Raji (cell line): ENCODE results near the gene TEAD1.

Source experiments
- POLR2A ChIP-seq: IDR thresholded peaks from 2 replicates; pipeline ENCODE4 v1.6.1; 2011; ENCODE audit warnings: low read depth, low read length, control low read depth; ENCODE audit not compliant: insufficient read depth

Gene TEAD1

DNA sequence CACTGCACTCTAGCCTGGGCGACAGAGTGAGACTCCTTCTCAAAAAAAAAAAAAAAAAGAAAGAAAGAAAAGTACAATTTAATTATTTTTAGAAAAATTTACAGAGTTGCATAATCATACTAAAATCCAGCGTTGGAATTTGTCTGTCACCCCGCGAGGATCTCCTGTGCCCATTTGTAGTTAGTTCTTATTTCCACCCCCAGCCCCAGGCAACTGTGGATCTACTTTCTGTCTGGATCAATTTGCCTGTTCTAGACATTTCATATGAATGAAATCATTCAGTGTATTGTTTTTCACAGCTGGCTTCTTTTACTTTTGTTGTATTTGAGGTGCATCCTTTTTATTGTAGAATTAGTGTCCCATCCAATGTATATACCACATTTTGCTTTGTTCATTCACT, 232.3 kb downstream of the TEAD1 start:
- no peak for TF ChIP-seq POLR2A

DNA sequence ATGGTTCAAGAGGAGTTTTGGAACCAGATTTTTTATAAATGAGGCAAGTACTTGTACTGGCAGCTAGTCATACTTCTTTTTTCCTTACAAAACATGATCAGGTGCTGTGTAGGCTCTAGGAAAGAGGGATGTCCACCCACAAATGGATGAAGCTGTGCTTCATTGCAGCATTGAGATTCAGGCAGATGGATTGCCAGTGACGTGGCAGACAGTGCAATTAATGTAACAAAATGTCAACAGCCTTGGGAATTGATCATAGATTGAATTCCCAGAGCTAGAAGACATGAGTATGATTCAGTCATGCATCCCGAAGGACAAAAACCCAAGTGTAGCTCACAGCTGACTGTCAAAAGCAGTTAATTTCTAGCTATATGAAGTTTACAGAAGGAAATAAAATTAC, 235.7 kb downstream of the TEAD1 start:
- no peak for TF ChIP-seq POLR2A

- no peak for TF ChIP-seq POLR2A
Observed at GRCh38 chr11:12914400-12914912, 240.2 kb downstream of the TEAD1 start.

- no peak for TF ChIP-seq POLR2A
Observed at GRCh38 chr11:12915093-12915492, 240.9 kb downstream of the TEAD1 start.

- TF ChIP-seq POLR2A, result no peak
Observed at GRCh38 chr11:12917822-12918221, 243.6 kb downstream of the TEAD1 start.

DNA sequence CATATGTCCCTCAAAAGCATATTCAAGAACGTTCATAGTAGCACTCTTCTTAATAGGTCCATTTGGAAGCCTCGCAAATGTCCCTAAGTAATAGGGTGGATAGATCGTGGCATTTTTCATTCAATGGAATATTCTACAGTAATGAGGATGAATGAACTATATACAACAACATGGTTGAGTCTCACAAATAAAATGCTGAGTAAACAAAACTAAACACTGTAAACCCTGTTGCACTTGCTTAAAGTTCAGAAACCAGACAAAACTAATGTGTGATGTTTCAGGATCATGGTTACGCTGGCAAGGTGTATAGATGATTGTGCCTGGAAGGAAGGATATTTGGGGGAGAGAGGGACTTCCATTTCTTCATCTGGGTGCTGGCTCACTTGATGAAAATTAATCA, 244.4 kb downstream of the TEAD1 start:
- TF ChIP-seq POLR2A, result no peak

- no peak for TF ChIP-seq POLR2A
Observed at GRCh38 chr11:12922418-12922817, 248.2 kb downstream of the TEAD1 start.

DNA sequence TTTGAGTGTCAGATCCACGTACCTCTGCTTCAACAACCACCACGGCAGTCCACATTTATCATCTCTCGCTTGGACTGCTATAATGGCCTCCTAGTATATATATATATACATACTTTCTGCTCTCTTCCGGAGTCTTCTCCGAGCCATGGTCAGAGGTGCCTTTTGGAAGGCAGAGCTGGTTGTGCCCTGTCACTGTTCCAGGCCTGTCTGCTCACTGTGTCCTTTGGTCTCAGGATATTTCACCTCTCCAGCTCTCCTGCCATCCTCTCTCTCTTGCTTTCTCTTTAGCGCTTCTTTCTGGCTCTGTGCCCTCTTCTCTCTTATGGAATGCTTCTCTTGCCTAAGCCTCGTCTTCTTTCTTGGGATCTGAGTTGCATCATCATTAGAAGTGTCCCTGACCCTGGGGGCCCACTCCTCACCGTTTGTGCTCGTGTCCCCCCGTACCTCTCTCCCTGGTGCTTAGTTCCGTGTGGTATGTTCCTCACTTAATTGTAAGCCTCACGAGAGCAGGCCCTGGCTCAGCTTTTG, 248.8 kb downstream of the TEAD1 start:
- TF ChIP-seq POLR2A, result no peak

DNA sequence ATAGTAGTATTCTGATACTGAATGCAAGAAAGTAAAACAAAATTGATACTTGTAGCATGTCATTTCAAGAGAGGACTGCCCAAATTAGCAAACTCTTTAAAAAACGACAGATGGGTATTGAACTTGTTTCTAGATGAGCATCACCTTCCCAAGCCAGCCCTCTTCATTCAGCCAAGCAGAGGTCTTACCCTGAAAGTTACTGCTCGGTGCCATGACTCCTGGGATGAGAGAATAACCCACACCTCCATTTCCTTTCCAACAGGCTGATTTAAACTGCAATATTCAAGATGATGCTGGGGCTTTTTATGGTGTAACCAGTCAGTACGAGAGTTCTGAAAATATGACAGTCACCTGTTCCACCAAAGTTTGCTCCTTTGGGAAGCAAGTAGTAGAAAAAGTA, 250.4 kb downstream of the TEAD1 start:
- no peak for TF ChIP-seq POLR2A

DNA sequence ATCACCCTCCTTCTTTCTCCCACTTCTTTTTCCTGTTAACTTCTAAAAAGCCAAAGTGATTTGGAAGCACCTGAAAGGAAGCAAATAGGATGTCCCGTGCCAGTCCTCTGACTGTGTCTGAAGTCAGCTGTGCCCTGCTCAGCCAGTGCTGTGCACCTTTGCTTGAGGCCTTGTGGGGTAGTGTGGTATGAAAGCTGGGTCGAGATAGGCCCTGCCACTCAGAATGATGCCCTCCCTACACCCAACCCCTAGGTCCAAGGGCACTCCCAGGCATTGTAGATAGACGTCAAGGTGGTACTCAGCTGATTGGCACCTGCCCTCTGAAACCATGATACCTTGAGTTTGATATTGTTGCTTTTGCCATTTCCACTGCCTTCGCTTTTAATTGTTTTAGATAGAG, 251.3 kb downstream of the TEAD1 start:
- TF ChIP-seq POLR2A, result no peak

DNA sequence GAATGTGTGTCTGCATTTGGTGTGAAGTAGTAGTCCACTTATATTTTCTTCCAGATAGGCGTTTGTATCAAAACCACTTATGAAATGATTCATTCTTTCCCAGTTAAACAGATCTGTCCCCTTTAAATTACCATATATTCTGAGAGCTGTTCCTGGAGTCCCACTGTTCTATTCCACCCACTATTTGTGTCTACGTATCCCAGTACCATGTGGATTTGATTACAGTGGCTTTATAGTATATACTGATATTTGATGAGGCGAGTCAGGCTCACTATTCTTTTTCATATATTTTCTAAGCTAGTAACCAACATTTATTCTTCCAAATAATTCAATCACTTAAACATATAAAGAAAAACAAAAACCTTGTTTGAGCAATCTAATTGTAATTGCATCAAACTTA, 253.0 kb downstream of the TEAD1 start:
- no peak for TF ChIP-seq POLR2A

DNA sequence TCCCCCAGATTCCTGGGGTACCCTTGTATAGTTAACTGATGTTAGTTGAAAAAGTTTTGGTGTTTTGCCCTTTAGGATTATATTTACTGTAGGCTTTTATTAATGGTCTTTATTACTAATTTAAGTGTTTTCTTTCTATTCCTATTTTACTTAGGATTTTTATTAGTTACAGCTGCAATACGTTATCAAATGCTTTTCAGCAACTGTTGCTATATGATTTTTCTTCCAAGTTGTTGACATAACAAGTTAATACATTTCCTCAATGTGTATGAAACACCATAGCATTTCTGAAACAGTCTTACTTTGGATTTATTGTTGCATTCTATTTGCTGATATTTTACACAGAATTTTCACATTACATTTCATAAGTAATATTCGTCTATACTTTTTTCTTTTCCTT, 253.7 kb downstream of the TEAD1 start:
- no peak for TF ChIP-seq POLR2A

- TF ChIP-seq POLR2A, result no peak
Observed at GRCh38 chr11:12930850-12931249, 256.6 kb downstream of the TEAD1 start.

DNA sequence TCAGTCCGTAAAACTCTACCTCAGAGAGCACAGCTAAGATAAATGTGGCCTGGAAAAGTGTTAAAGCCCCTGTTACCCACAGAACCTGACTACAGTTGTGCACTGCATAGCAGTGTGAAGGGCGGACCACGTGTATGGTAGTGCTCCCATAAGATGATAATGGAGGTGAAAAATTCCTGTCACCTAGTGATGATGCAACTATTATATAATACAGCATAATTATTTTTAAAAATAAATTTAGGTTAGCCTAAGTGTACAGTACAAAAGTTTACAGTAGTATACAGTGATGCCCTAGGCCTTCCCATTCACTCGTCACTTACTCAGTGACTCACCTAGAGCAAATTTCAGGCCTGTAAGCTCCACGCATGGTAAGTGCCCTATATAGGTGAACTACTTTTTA, 258.3 kb downstream of the TEAD1 start:
- TF ChIP-seq POLR2A, result no peak

DNA sequence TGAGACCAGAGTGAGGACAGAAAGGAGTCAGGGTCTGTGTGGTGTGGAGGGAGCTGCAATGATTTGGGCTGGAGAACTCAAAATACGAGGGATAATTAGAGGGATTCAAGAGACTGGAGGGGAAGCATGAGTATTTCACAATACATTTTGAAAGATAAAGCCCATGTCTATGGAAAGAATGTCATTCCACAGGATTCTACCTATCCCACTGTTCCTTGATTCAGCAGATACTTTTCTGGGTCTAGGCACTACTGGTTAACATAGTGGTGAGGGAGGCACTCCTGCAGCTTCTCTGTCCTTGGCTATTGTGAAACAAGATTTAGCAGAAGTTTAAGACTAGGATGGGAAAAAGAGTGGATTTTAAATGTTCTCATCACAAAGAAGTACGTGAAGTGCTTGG, 262.0 kb downstream of the TEAD1 start:
- TF ChIP-seq POLR2A, result no peak

DNA sequence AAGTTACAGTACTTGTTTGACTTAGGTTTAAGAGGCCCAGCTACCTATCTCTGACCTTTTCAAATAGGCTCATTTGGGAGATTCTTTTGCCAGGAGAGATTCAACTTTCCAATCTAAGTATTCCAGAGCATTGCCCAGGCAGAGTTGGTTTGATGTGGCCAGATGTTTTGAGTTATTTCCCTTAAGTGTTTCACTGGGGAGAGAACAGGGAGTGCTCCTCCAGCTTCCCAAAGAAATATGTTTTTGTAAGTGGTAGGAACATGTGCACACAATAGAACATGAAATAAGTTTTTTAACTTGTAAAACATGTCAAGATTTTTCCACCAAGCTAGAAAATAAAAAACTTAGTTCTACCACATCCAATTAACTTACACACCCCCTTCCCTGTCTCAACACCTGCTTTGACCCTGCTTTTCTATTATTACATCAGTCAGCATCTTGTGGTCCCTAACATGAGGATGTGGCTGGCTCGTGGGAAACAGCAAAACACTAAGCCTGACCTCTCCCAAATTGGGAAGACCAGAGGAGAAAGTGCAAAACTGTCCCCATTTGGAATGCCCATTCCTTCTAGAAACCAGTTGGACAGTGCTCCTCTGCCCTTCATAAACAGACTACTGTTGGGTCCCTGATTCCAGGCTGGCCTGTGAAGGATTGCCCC, 264.5 kb downstream of the TEAD1 start:
- no peak for TF ChIP-seq POLR2A

DNA sequence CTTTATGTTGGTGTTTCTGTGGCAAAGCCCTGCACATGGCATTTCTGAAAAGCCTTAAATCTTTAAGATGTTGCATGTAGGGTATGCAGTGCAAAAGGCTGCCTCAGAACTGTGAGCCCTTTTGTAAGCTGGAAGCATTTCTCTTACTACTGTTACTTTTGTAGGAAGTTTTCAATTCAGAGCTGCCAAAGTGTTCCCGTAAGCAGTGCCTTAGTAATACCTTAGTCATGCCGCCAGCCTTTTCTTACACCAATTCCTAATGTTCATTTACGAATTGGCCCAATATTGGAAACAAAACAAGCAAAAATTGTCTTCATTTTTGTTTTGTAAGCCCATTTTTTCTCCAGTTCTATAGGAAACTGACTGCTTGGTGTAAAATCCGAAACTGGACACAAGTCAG, 267.4 kb downstream of the TEAD1 start:
- no peak for TF ChIP-seq POLR2A
